ENCODE measurements around the gene ANOS1.
"Not testable (repeated sequence)": the region's sequence is repeated elsewhere in the genome, so short reads cannot be mapped to it uniquely, and the experiment has no call there.

The ANOS1 gene, protein sequence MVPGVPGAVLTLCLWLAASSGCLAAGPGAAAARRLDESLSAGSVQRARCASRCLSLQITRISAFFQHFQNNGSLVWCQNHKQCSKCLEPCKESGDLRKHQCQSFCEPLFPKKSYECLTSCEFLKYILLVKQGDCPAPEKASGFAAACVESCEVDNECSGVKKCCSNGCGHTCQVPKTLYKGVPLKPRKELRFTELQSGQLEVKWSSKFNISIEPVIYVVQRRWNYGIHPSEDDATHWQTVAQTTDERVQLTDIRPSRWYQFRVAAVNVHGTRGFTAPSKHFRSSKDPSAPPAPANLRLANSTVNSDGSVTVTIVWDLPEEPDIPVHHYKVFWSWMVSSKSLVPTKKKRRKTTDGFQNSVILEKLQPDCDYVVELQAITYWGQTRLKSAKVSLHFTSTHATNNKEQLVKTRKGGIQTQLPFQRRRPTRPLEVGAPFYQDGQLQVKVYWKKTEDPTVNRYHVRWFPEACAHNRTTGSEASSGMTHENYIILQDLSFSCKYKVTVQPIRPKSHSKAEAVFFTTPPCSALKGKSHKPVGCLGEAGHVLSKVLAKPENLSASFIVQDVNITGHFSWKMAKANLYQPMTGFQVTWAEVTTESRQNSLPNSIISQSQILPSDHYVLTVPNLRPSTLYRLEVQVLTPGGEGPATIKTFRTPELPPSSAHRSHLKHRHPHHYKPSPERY

DNA sequence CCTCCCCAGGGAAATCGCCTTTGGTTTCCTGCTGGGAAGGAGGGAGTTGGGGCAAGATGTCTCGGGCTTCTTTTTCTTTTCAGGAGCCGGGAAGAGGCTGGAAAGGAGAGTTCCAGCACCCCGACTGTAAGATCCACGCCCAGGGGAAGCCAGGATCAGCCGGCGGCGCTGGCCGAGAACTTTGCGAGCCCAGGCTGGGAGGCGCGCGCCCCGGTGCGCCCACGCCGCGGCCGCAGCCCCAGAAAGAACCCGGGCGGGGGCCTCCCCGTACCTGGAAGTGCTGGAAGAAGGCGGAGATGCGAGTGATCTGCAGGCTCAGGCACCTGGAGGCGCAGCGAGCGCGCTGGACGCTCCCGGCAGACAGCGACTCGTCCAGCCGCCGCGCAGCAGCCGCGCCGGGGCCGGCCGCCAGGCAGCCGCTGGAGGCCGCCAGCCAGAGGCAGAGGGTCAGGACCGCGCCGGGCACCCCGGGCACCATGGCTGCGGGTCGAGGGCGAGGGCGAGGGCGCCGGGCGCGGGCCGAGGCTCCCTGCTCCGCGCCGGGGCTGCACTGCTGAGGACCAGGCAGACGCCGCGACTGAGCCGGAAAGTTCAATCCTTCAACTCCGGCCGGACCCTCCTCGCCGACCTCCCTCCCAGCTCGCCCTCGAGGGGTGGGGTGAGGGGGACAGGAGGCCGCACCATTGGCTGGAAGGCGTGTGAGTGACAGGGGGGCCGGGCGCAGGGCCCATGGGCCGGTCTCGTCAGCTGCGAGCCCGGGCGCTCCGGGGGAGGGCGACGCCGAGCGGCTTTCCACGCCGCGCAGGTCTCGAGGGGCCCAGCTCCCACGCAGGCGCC lies at the start of gene ANOS1:
Gene ANOS1 (minus strand): TSS at position 579 of the 837 bp plus-strand sequence. CDS start 101 bp downstream, at position 478.
- no peak for DNase-seq (ENCODE audit: low spot score)

DNA sequence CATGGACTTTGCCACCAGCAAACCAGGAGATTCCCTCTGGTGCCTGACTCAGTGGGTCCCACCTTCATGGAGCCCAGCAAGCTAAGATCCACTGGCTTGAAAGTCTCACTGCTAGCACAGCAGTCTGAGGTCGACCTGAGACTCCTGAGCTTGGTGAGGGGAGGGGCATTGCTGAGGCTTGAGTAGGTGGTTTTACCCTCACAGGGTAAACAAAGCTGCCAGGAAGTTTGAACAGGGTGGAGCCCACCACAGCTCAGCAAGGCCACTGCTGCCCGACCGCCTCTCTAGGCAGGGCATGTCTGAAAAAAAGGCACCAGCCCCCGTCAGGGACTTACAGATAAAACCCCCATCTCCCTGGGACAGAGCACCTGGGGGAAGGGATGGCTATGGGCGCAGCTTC lies 41.2 kb upstream of the ANOS1 start:
- no peak for DNase-seq (ENCODE audit: low spot score)

DNA sequence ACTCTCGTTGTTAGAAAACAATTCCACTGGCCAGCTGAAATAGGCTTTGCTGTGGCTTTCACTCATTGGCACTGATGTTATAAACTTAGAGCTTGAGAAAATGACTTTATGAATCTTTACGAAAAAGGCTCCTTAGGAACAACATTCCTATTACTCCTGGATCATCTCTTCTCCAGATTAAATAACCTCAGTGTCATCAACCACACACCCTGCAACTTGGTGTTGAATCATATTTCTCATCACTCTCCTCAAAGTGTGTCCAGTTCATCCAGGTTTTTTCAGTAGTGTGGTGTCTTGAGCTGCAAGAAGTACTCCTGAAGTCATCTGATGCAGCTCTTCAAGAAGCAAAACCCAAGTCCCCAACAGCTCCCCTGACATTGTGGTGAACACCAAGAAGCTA lies 28.1 kb upstream of the ANOS1 start:
- no peak for DNase-seq (ENCODE audit: low spot score)

DNA sequence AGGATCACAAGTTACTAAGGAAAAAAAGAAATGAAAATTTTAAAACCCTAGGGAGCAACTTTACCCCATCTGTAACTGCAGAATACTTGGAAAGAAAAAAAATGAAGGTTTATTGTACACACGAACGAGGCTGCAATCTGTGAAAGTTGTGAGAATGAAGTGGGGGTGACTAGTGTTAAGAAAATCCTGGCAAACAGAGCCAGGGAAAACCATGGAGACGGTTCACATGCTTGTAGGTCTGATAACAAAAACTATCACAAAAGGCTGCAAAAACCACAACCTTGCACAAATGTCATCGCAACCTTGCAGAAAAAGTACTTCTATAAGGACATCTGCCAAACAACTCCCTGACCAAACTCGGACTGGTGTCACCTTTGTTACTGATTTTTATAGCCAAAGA lies 26.8 kb upstream of the ANOS1 start:
- DNase-seq (ENCODE audit: low spot score) = not testable (repeated sequence)

DNA sequence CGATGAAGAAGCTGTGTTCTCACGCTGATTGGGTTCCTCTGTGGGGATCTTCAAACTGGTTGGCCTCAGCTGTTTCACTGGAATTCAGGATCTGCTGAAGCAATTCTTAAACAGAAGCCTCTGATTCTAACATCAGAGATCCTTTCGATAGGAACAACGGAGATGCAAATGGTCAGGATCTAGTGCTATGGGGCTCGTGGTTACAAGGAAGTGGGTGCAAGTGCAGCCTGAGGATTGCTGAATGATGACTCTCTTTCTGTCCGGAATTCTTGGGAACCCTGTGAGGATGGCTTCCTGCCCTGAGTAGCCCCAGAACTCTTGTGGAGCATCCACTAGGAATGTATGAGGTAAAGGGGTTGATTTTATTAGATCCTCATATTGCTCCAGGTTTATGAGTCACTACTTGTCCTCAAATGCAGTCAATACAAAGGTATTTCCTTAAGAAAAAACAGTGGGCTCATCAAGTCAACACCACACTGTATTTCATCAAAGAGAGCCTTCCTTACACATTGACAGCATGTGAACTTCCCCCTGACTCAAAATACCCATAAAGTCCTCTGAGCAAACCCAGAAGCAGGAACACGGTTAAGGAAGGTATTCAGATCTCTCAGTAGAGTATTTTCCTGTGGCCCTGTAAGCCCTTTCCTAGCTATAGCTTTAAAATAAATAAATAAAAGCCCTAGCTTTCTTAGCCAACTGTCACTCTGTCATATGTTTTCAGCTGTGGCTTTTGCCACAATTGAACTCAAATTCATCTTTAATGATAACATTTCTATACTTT lies 25.9 kb upstream of the ANOS1 start:
- DNase-seq (ENCODE audit: low spot score) = not testable (repeated sequence)

DNA sequence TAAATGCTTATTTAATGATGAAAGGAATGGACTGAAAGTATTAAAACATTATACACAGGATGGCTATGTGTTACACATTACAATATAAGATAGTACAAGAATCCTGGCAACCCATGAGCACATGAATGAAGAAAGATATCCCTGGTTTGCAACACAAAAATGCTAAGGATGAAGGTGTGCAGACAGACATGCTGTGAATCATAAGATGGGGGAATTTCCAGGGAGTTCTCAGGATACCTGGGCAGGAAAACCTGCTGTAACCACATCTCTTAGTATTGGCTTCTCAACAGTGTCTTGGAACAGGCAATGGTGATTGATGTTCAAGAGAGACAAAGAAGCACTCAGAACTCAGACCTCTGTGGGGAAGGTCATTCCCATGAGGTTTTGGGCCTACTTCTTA lies 23.9 kb upstream of the ANOS1 start:
- DNase-seq (ENCODE audit: low spot score) = no peak

DNA sequence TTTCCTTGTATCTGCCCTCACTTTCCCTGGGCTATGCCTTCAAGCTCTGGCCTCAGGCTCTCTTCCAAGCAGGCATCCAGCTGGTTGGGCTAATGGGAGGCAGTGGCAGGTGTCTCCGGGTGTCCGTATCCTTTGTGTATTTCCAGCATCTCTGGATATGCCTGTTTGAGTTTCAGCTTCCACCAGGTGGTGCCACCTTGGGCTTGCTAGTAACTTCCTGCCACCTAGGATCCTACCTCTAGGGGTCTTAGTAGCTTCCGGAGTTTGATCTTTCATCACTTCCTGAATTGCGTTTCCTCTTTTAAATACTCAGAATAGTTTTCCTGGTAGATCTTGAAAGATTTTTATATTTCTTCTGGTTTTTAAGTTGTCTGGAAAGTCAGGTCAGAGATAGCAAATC lies 23.2 kb upstream of the ANOS1 start:
- DNase-seq (ENCODE audit: low spot score) = no peak

DNA sequence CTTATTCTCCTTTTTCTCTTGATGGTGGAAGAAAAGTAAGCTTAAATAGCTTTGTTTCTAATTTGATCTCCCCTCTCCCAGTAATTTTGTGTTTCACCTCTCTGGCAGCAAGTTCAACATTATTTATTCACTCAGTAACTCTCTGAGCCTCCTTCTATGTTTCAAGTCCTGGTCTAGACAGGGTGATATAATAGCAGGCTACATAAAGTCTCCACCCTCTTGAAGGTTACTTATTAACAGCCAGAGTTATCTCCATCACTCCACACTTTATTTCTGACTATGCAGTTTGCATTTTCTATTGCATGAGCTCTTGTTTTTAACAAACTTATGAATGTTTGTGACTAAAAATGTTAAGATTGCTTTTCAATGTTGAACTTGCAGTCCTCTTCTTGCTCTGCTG lies 17.8 kb upstream of the ANOS1 start:
- no peak for DNase-seq (ENCODE audit: low spot score)

DNA sequence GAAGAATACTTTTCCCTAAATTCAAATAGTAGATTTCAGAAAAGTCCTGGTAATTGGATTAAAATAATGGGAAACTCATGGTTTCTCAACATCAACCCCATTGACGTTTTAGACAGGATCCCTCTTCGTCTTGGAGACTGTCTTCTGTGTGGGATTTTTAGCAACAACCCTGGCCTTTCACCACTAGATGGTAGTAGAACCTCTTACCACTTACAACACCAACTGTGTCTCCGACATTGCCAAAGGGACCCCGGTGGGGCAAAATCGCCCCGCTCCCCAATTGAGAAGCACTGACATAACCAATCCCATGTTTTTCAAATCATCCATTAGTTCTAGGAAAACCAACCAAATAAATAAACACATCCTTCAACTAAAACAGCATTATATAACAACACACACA lies 16.9 kb upstream of the ANOS1 start:
- DNase-seq (ENCODE audit: low spot score) = peak; percentile 0

DNA sequence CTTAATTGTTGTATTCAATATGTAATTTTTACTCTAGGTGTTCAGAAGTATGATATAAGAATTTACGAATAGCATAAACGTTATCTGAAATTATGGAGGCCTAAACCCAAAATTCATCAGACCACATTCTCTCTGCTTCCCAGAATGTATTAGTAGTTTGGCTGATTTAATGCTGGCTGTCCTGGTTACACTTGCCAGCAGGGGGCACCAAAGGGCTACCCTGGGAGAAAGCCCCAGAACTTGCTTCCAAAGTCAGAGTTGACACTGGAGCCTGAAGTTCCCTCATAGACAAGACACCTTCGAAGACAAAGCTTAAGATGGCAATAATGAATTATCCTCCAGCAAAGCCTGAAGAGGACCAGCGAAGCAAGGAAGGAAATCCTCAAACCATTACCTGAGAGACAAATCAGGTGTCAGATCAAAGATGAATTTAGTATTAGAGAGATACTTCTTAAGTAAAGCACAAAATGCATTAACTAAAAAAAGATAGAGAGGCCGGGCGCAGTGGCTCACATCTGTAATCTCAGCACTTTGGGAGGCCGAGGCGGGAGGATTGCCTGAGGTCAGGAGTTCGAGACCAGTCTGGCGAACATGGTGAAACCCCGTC lies 11.3 kb upstream of the ANOS1 start:
- peak; percentile 43 for DNase-seq (ENCODE audit: low spot score)

DNA sequence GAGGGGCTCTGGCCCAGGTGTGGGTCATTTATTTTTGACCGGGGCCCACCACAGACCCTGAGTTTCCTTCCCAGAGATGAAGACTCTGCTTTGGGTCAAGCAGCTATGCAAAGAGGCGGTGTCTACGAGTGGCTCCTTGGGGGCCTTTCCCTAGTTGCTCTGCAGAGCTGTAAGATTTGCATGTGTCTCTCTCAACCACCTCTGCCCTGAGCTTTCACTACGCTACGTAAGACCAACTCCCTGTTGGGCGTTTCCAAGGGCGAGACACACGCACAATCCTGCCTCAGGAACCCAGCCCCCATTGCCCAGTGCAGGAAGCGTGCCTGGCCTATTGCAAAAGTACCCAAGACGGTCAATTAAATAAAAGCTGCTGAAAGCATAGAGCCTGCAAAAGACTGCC lies 10.0 kb upstream of the ANOS1 start:
- DNase-seq (ENCODE audit: low spot score) = no peak

DNA sequence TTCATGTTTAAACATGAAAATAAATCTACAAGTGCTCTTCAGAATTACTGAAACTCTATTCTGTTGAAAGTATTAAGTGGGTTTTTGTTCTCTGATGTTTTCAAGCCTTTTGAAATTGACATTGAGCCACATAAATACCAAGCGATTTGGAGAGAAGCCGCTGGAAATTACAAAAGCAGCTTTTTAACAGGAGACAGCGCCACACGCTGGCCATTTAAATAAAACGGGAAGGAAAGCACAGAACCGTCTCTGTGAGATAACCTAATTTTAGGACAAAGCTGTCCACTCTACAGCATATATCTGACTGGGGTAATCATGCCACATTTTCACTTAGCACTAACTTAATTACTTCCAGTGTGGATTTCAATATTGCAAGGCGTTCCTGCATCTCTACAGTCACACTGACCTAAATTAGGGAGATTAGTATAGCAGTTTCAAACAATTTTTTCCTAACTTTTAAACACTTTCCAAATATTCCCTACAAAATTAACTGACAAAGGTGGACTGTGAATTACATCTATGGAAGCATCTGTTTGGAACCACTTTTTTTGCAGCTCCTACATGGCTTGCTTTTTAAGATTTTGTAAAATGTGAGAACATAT lies 6.8 kb upstream of the ANOS1 start:
- DNase-seq (ENCODE audit: low spot score) = peak; percentile 10

DNA sequence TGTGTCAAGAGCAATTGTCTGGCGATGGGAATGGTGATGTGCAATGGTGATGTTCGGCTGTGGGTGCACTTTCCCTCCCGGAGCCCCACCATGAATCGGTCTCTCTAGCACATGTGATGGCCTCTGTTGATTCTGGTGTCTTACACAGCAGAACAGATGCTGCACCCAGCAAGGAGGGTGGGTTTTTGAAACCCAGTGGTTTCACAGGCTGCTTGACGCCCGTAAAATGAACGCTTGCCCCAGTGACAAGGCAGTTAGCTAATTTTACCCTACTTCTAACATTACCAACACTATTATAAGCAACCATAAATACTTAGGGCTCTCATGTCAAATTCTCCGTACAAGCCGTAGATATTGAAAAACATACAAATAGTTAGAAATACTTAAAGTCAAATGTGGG lies 5.9 kb upstream of the ANOS1 start:
- no peak for DNase-seq (ENCODE audit: low spot score)

DNA sequence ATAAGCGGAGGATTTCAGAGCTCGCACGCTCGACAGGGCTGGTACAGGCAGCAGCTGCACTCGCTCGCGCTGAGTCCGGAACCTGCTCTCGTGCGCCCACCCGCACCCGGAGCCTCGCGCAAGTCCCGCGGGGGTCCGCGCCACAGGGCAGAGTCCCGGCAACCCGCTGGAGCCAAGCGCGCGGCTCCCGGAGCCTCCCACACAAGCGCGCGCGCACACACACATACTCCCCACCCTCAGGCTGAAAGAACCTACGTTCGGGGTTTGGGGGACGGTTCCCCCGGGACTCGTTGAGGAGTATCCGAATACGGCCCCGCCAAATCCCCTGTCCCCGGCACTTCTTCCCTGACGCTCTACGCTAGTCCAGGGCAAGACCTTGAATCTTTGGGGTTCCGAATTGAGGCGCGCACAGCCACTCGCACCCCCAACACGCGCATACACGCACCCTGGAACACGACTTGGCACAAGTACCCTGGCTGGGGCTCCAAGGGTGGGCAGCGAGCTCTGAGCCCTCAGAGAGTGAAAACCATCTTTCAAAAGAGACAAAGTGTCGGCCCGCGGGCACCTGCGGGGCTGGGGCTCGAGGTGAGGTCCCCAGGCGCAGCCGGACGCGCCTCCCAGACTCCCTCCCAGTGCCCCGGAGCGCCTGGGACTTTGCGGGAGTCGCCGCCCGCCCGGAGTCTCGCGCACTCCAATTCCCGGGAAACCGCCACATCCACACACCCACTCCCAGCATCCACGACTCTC lies 952 bp downstream of the ANOS1 start:
- DNase-seq (ENCODE audit: low spot score) = no peak

DNA sequence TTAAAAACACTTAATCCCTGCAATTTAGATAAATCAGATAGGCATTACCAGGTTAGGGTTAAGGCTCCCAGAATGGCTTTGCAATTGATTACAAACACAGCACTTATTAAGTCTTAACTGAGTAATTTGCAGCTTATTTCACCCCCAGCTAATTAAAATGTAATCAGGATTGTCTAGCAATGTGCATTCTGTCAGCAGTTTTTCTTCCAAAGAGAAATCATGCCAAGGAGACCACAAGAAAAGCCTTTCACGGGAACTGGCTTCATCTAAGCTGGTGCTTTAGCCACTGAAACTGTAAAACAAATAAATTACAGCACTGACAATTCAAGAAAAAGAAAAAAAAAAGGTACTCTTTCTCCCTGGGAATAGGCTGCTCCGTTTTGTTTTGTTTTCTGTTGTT lies 2.1 kb downstream of the ANOS1 start:
- DNase-seq (ENCODE audit: low spot score) = no peak

DNA sequence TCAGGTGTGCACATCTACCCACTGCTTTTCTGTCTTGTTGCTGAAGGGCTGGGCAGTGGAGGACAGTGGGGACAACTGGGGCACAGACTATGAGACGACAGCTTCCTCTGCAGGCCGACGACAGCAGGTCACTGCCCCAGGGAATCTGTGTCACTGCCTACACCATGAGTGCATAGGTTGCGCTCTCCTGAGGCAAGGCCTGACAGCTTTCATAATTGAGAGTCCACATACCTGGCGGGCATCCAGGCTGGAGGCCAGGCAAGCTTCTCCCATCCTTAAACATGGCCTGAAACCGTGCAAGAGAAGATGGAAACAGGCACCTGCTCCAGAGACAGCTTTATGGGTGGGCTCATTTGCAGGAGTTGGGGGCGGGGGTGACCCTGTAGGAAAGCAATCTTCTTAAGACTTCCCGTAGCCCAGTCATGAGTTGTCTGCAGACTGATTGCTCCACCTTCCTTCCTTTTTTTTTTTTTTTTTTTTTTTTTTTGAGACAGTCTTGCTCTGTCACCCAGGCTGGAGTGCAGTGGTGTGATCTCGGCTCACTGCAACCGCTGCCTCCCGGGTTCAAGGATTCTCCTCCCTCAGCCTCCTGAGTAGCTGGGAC lies 2.9 kb downstream of the ANOS1 start:
- DNase-seq (ENCODE audit: low spot score) = no peak

DNA sequence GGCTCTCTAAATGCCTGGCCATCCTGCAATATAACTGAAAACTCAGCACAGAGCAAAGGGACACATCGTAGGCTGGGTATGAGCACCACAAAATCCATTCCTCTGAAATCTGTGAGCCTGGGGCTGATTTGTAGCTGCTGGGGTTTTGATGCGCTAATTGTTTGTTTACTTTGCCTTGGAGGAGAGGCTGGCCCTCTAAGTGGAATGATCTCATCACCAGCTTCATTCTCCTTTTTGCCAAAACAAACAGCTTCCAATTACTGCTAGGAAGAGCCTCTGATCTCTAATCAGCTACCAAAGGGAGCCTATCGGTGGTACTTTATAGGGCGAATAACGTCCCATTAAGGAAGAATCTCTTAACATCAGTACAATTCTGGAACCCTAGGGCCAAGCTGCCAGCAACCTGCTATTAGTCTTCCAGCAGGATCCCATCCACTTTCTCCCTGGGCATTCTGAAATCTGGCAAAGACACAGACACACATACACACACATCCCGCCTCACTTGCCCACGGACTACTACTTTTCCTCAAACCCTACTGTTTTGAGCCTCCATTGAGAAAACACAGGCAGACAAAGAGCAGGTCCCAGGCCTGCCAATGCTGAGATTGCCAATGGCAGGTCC lies 5.8 kb downstream of the ANOS1 start:
- no peak for DNase-seq (ENCODE audit: low spot score)

DNA sequence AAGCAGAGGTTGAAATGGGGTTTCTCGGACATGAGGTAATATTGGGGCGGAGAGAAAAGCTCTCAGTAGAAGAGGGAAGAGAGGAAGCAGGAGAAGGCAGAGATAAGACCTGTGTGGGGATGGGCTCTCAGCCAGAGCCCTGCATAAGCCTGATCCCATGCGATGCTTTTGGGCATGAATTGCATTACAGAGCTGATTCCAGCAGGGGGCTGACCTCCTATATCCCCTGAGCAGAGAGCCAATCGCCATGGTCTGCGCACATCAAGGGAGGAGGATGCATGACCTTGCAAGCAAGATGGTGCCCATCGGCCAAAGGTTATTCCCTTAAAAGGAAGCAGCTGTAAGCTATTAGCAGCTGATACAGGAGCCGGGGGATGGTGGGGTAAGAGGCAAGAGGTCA lies 7.6 kb downstream of the ANOS1 start:
- no peak for DNase-seq (ENCODE audit: low spot score)

DNA sequence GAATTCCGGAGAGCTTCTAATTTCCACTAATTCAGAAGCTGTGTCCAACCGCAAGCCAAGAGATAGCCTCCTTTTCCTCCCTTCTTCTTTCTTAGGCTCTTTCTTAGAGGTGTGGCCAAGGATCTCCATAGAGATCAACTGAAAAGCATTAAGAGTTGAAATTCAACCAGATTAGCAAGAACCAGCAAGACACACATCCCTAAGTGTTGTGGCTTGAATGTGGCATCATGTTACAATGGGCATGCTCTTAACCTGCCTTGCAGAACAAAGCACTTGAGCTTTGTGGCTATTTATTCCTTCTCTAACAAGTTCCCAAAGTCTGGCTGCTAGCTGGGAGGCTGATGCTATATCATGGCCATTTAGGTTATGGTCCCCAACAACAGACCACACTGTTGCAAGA lies 10.4 kb downstream of the ANOS1 start:
- DNase-seq (ENCODE audit: low spot score) = no peak

DNA sequence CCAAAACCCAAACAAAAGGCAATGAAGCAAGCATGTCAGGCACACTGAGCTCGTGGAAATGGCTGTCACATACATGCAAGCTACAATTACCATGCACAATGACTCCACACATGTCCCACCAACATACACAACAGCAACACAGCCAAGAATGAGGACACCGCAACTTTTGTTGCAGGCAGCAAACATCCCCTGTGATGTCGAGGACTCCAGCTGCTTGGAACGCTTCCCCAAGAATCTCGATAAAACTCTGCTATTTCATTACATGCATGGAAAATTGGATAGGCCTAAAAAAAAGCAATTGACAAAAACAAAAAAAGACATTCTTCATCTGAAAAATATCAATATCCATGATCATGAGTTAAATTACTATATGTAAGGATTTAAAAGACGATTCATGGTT lies 11.8 kb downstream of the ANOS1 start:
- DNase-seq (ENCODE audit: low spot score) = no peak

All from CD4-positive, alpha-beta T cell treated with Interleukin-15 for 4 hours (primary cell).